Dermis lymphatic vessel endothelial cell (primary cell): ENCODE measurements around the gene USP15. TPM values are rescaled to one million over a fixed set of nuclear protein-coding genes. Genes with fewer than 3 reads are reported as not detected.

Source experiments
- total RNA-seq: library from RNA; depleted of rRNA; stranded (reverse); fragments of >200 nt; gene quantifications from 2 replicates; pipeline ENCODE4 v1.2.1, GENCODE V29; 2014

USP15 gene
- 62.0 and 73.1 TPM in 2 replicates for total RNA-seq

DNA sequence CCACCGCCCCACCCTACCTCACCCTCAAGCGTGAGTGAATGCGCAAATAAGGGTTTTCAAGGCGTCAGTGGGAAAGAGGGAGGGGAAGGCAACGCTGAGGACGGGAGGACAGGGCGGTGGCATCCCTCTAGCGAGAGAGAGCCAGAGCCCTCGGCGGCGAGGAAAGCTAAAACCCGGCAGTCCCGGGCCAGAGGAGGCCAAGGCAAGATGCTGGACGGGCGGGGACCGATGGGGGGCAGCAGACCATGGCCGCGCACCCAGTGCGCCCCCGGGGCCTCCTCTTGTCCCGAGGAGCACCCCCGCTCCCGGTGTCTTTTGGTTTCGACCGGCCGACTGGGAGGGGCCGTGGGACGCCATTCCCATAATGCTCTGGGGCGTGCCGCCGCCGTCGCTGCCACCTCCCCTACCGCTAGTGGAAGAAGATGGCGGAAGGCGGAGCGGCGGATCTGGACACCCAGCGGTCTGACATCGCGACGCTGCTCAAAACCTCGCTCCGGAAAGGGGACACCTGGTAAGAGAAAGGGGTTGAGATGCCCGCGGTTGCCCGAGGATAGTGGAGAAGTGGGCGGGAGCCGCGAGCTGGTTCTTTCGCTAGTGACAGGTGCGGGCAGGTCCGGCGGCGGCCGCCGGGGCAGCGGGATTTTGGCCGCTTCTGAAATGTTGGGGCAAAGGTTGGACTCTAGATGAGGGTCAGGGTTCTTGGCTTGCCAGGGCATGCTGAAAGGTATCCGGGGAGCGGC is at the start of gene USP15:
Gene USP15 (plus strand): TSS at position 412 of the 740 bp plus-strand sequence. CDS start 11 bp downstream, at position 423.

Other genes starting within 250 kb of the USP15 start
- gene MON2, start 206.4 kb downstream of the USP15 start, total RNA-seq = 22.2 and 27.8 TPM in 2 replicates